Measurements from ENCODE around the gene TMEM72.

TMEM72 gene

DNA sequence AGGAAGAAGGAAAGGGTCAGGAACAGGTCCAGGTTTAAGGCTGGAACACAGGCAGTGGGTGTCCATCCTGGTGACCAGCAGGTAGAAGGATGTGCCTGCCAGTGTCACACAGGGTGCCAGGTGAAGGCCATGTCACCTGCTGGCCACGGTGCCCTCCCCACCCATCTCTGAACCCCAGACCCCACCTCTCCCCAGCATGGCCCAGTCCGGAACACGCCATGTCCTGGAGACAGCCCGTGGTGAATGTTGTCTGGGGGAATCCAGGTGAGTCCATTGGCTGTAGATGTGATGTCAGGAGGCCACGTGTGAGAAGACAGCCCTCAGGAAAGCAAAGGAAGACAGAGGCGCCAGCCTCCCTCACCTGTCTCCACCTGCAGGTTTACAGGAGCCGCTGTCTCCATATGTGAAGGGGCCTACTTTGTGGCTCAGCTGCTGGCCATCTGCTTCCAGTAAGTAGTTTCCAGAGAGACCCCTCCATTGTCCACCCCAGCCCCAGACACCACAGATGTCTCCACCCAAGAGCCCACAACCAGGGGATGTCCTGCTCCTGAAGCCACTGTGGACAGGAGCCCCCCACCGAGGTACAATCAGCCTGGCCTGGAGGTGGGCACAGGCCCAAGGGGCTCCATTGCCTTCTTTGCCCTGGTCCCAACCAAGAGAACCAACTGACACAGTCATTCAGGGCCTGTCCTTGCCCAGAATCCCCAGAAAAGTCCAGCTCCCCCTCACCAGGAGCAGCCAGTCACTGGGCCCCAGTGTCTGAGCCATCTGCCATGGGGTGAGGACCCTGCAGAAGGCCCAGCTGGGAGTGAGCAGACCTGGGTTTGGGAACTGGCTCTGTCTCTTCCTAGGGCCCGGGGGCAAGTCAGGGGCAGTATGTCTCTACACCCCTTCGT is 20.7 kb downstream of the TMEM72 start:
- TF ChIP-seq GLIS3 (CRISPR knock-in tag; IDR thresholded peaks at IDR 0.05) = no peak
- TF ChIP-seq CSDC2 (CRISPR knock-in tag; IDR thresholded peaks at IDR 0.05) = no peak
- TF ChIP-seq RARB (CRISPR knock-in tag; IDR thresholded peaks at IDR 0.05) = no peak
- TF ChIP-seq, protein P1, sequence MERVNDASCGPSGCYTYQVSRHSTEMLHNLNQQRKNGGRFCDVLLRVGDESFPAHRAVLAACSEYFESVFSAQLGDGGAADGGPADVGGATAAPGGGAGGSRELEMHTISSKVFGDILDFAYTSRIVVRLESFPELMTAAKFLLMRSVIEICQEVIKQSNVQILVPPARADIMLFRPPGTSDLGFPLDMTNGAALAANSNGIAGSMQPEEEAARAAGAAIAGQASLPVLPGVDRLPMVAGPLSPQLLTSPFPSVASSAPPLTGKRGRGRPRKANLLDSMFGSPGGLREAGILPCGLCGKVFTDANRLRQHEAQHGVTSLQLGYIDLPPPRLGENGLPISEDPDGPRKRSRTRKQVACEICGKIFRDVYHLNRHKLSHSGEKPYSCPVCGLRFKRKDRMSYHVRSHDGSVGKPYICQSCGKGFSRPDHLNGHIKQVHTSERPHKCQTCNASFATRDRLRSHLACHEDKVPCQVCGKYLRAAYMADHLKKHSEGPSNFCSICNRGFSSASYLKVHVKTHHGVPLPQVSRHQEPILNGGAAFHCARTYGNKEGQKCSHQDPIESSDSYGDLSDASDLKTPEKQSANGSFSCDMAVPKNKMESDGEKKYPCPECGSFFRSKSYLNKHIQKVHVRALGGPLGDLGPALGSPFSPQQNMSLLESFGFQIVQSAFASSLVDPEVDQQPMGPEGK (CRISPR knock-in tag; IDR thresholded peaks at IDR 0.05; ENCODE audit: borderline replicate concordance) = no peak
- TF ChIP-seq, protein P2, sequence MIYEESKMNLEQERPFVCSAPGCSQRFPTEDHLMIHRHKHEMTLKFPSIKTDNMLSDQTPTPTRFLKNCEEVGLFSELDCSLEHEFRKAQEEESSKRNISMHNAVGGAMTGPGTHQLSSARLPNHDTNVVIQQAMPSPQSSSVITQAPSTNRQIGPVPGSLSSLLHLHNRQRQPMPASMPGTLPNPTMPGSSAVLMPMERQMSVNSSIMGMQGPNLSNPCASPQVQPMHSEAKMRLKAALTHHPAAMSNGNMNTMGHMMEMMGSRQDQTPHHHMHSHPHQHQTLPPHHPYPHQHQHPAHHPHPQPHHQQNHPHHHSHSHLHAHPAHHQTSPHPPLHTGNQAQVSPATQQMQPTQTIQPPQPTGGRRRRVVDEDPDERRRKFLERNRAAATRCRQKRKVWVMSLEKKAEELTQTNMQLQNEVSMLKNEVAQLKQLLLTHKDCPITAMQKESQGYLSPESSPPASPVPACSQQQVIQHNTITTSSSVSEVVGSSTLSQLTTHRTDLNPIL (CRISPR knock-in tag; IDR thresholded peaks at IDR 0.05; ENCODE audit: low read depth) = no peak
- TF ChIP-seq ZNF565 (CRISPR knock-in tag; conservative IDR thresholded peaks at IDR 0.05; ENCODE audit: low read depth) = no peak
- ATAC-seq = no peak

DNA sequence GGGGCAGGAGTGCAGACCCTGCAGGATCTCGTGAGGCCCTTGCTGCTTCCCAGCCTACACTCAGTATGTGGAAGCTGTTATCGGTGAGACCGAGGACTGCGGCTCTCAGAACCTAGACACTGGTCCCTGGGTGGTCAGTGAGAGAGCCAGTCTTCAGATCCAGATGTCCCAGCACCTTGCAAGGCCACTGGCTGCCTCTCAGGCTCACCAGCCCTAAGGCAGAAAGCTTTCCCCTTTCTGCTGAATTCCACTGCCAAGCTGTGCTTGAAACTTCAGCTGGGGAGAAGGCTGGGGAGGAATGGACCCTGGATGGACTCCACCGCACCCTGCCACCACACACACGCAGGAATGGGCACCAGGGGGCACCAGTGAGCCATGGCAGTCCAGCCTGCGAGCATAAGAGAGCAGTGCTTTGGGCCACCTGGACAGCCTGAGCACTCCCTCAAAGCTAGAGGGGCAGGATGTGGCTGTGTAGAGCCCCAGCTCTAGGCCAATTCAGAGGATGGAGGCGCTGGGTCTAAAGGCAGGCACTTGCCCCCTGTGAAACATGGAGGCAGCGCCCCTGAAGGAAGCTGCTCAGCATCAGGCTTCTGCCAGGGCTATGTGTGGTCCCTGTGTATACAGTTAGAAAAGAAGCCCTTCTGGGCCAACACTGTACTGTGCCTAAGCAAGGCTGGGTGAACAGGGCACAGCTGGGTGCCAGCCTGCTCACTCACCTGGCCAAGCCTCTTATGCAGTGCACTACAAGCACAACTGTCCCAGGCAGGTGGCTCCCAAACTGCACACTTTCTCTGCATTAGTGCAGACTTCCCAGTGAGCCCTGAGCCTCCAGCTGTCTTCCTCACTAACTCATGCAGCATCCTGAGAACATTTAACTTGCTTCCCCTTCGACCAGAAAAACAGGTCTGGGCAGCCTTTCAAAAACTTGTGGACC is 21.6 kb downstream of the TMEM72 start:
- ATAC-seq = peak; percentile 98
- TF ChIP-seq BACH2 (CRISPR knock-in tag; IDR thresholded peaks at IDR 0.05; ENCODE audit: borderline replicate concordance) (no peak), ZFP3 (CRISPR knock-in tag; IDR thresholded peaks at IDR 0.05) (no peak), ZFP30 (CRISPR knock-in tag; IDR thresholded peaks at IDR 0.05) (no peak)

DNA sequence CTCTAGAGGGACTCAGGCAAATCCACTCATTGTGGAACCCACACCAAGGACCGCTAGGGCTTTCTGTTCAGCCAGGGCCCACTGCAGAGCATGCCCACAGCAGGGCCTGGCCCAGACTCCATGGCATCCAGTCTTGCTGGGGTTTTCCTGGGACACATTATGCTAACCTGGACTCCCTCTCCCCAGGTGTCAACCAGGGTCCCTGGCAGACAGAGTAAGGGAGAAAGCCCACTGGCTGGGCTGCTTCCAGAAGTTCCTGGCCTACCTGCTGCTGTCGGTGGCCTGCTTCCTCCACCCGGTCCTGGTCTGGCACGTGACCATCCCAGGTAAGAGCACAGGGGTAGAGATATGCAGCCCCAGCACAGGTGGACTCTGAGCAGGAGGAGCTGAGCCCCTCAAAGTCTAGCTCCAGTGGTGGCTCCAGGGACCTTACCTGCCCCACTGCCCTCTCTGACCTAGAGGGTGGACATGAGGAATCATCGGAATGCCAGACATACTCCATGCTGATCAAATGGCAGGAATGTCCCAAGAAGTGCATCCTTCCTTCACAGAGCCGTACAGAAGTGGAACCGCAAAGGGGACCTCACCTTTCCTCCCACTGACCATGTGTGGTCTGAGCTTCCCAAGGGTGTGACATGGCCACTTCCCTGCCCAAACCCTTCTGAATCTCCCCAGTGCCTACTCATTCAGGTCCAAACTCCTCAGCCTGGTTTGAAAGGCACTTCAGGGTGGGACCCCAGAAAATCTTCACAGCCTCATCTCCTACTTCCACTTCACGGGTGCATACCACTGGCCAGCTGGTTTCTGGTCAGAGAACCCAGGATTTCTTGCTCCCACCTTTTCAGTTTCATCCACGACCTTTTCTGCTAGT is 22.5 kb downstream of the TMEM72 start:
- no peak; the same call in 2 of the 3 replicates for ATAC-seq
- no peak for TF ChIP-seq CSDC2 (CRISPR knock-in tag; IDR thresholded peaks at IDR 0.05)
- TF ChIP-seq ARNTL (CRISPR knock-in tag; IDR thresholded peaks at IDR 0.05; ENCODE audit: borderline replicate concordance, low read depth) = no peak
- TF ChIP-seq ZFP30 (CRISPR knock-in tag; IDR thresholded peaks at IDR 0.05) = no peak
- TF ChIP-seq ZC3H10 (CRISPR knock-in tag; IDR thresholded peaks at IDR 0.05) = no peak
- no peak for TF ChIP-seq ESRRG (CRISPR knock-in tag; IDR thresholded peaks at IDR 0.05)
- TF ChIP-seq OSR1 (CRISPR knock-in tag; IDR thresholded peaks at IDR 0.05) = no peak
- no peak for TF ChIP-seq TOX (CRISPR knock-in tag; IDR thresholded peaks at IDR 0.05; ENCODE audit: borderline replicate concordance)
- TF ChIP-seq PPARA (CRISPR knock-in tag; IDR thresholded peaks at IDR 0.05; ENCODE audit: borderline replicate concordance) = no peak
- no peak for TF ChIP-seq ZNF70 (CRISPR knock-in tag; IDR thresholded peaks at IDR 0.05)
- no peak for TF ChIP-seq ISL1 (CRISPR knock-in tag; IDR thresholded peaks at IDR 0.05)
- no peak for TF ChIP-seq SNAI2 (CRISPR knock-in tag; IDR thresholded peaks at IDR 0.05)
- no peak for TF ChIP-seq BACH2 (CRISPR knock-in tag; IDR thresholded peaks at IDR 0.05; ENCODE audit: borderline replicate concordance)

DNA sequence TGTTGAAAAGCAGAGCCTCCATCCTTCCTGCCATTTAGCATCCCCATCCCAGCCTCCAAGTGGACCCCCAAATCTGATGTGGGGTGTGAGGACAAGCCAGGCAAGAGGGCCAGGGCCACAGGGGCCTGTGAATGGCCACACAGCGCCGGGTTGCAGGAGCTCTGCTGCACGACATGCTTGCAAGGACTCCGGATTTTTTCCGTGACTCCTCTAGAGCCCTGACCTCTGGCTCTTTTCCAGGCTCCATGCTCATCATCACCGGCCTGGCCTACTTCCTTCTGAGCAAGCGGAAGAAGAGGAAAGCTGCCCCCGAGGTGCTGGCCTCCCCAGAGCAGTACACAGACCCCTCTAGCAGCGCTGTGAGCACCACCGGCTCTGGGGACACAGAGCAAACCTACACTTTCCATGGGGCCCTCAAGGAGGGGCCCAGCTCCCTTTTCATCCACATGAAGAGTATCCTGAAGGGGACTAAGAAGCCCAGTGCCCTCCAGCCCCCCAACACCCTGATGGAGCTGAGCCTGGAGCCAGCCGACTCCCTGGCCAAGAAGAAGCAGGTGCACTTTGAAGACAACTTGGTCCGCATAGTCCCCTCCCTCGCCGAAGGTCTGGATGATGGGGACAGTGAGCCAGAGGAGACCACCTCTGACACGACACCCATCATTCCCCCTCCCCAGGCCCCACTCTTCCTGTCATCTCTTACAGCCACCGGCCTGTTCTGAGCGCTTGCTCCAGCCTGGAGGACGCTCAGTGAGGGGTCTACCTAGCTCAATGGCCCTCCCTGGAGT is 23.5 kb downstream of the TMEM72 start:
- no peak for ATAC-seq
- no peak for TF ChIP-seq TOX (CRISPR knock-in tag; IDR thresholded peaks at IDR 0.05; ENCODE audit: borderline replicate concordance)
- no peak for TF ChIP-seq CSDC2 (CRISPR knock-in tag; IDR thresholded peaks at IDR 0.05)
- TF ChIP-seq, protein P1 (CRISPR knock-in tag; IDR thresholded peaks at IDR 0.05; ENCODE audit: borderline replicate concordance) = no peak
- TF ChIP-seq ZFP3 (CRISPR knock-in tag; IDR thresholded peaks at IDR 0.05) = no peak
- no peak for TF ChIP-seq BACH2 (CRISPR knock-in tag; IDR thresholded peaks at IDR 0.05; ENCODE audit: borderline replicate concordance)
- no peak for TF ChIP-seq GLIS3 (CRISPR knock-in tag; IDR thresholded peaks at IDR 0.05)

Data from SK-N-SH treated with all-trans-retinoic acid at 6 μM for 48 hours (cell line).